Spleen (tissue), 7 donors: ENCODE measurements around the gene SIMC1.

Experiments
- CTCF ChIP-seq, 11 experiments: fragments of 200-600 bp in 7 of 11; fragments of 450-650 bp in 4 of 11; sonication (generic) in 4 of 11; IDR thresholded peaks in 8 of 11; conservative IDR thresholded peaks in 3 of 11; 1 replicate in 7 of 11; 2 replicates in 4 of 11; pipeline versions ENCODE4 v1.4.0 to v1.8.0; 2016 to 2021; ENCODE audit warnings: antibody characterized with exemption in 11 of 11, inconsistent platforms in 4 of 11, mild to moderate bottlenecking in 1 of 11
- POLR2A ChIP-seq, 3 donors: fragments of 450-650 bp; IDR thresholded peaks; one replicate each; pipeline ENCODE4 v1.5.1; 2017; ENCODE audit warnings: antibody characterized with exemption in 3 of 3, mild to moderate bottlenecking in 1 of 3
- POLR2AphosphoS5 ChIP-seq, 3 donors: sonication (generic); formaldehyde crosslinking; IDR thresholded peaks; one replicate each; pipeline ENCODE4 v1.5.1; 2017; ENCODE audit warnings: antibody characterized with exemption in 3 of 3
- donor health status: DM: no; HTN: no; CAD: no; lungs with moderate emphysema.
- donor health status: DM: no; HTN: no; CAD: no.
- donor health status: DM: no; HTN: no; CAD: no.

DNA sequence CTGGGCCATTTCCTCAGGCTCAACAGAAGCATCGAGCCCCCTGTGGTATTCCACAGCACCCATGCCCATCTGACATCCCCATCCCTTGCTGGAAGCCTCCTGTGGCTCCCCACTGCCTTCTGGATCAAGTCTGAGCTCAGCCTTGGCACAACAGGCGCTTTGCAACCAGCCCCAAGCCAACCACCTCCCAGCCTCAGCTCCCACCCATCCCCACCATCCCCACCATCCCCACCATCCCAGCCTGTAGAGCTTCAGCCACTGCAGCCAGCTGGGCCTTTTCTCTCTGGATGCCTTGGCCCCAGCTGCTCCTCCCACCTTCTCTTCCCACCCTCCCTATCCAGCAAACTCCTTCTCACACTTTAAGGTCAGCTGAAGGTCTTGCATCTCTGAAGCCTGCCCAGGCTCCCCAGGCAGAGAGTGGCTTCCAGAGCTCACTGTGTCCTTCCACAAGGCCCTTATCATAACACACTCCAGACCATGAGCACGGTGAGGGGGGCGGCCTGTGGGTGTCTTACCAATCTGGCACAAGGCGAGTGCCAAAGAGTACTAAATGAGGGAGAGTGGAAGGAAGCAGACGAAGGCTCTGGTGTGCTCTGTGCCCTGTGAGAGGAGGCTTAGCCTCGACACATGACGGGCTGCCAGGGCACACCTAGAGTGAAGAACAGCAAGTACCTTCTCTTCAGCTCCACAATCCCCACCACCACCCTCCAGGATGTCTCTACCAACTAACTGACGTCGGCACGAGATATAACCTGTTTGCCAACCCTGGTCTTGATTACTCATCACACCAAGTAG is 156.9 kb downstream of the SIMC1 start:
- TF ChIP-seq CTCF (IDR thresholded peaks at IDR 0.05 in 8 of 11, conservative IDR thresholded peaks at IDR 0.05 in 3 of 11) = no peak
- no peak for TF ChIP-seq POLR2AphosphoS5 (IDR thresholded peaks at IDR 0.05)
- no peak for TF ChIP-seq POLR2A (IDR thresholded peaks at IDR 0.05)
